GM23338 (cell line): ENCODE data around the gene USP2.

Experiments used
- POLR2AphosphoS5 ChIP-seq: IDR thresholded peaks from 2 replicates; pipeline ENCODE4 v1.6.1; 2016; ENCODE audit warnings: antibody characterized with exemption, low read depth
- TF ChIP-seq, protein P1 (sequence below), 2 experiments: fragments of 200-600 bp in 1 of 2; sonication (generic) in 1 of 2; conservative IDR thresholded peaks; 2 replicates each; pipeline versions ENCODE4 v1.5.1 to v1.6.1; 2016 to 2017; ENCODE audit warnings: antibody characterized with exemption in 2 of 2, low read depth in 2 of 2, mild to moderate bottlenecking in 2 of 2, moderate library complexity in 1 of 2

DNA sequence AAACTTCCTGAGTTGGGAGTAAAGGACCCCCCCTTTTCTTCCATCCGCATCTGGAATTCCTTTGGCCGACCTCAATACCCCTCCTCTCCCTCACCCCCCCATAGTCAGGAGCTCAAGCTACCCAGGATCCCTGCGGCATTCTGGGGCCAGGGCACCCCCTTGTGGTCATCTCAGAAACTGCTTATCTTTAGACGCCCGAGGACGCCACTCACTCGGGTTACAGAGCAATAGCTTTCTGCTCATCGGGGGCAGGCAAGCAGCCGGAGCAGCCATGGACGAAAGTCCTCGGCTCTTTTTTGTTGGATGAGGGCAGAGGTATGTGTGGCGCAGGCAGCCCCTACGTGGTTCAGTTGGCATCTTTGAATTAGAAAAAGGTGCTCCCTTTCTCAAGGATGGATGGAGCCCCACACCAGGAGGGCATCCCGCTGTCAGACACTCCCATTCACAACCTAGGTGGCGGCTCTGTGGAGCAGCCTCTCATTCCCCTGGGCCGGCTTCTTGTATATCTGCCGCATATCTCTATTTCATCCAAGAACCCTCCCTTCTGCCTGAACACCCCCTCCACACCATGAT lies 43.1 kb downstream of the USP2 start:
- 0 out of 2 replicates have a peak, but pooled peaks have one; percentile 5 for TF ChIP-seq POLR2AphosphoS5
- TF ChIP-seq, protein P1, sequence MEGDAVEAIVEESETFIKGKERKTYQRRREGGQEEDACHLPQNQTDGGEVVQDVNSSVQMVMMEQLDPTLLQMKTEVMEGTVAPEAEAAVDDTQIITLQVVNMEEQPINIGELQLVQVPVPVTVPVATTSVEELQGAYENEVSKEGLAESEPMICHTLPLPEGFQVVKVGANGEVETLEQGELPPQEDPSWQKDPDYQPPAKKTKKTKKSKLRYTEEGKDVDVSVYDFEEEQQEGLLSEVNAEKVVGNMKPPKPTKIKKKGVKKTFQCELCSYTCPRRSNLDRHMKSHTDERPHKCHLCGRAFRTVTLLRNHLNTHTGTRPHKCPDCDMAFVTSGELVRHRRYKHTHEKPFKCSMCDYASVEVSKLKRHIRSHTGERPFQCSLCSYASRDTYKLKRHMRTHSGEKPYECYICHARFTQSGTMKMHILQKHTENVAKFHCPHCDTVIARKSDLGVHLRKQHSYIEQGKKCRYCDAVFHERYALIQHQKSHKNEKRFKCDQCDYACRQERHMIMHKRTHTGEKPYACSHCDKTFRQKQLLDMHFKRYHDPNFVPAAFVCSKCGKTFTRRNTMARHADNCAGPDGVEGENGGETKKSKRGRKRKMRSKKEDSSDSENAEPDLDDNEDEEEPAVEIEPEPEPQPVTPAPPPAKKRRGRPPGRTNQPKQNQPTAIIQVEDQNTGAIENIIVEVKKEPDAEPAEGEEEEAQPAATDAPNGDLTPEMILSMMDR (conservative IDR thresholded peaks at IDR 0.05; ENCODE audit: low read depth in 2 of 2), result peak; percentile 88 to 94
